ENCODE data around the gene GALNT2.

Gene GALNT2

DNA sequence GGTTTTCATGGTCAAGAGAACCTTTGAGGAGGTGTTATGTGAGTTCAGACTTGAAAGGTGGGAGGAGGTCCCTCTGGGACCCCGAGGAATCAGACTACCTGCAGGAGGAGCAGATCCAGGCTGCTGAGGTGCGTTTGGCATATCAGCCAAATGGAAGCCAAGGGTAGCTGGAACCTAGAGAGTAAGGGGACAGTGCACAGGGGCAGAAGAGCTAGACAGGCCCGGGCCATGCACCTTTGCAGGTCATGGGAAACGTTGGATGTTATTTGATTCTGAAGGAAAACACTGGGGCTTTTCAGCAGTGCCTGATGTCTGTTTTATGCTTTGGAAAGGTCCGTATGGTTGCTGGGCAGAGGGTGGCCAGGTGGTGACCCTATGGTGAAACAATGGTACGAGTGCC lies 189.9 kb downstream of the GALNT2 start:
- no peak for DNase-seq (ENCODE audit: low read depth in 2 of 2)

- no peak for DNase-seq (ENCODE audit: low read depth in 2 of 2)
Measured at GRCh38 chr1:230259621-230260020, 192.6 kb downstream of the GALNT2 start.

GRCh38 chr1:230260831-230261230 lies 193.8 kb downstream of the GALNT2 start:
- no peak for DNase-seq (ENCODE audit: low read depth in 2 of 2)

DNA sequence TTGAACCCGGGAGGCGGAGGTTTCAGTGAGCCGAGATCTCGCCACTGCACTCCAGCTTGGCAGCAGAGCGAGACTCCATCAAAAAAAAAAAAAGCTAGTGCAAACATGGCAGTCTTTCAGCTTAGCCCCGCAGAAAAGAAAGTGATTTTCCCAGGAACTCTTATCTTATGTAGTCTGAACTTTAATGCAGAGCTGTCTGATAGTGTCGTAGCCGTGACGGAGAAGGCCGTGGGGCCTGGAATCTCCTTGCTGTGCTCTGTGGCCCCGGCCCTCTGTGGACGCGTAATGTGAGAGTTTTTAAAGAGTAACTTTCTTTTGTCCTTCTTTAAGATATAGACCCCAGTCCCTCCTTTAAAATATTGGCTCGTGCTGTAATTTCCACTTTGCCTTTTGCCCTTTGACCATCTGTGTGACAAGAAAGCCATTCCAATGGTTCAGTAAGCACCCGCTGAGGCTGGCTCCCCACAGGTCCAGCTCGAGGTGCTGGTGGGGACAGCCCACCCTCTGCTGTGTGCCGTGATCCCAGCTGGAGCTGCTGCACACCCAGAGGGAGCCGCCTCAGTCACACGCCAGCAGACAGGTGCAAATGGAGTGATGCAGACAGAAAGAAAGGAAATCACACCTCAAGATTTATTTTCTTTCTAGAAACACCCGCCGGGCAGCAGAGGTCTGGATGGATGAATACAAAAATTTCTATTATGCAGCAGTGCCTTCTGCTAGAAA lies 195.1 kb downstream of the GALNT2 start:
- no peak for DNase-seq (ENCODE audit: low read depth in 2 of 2)

DNA sequence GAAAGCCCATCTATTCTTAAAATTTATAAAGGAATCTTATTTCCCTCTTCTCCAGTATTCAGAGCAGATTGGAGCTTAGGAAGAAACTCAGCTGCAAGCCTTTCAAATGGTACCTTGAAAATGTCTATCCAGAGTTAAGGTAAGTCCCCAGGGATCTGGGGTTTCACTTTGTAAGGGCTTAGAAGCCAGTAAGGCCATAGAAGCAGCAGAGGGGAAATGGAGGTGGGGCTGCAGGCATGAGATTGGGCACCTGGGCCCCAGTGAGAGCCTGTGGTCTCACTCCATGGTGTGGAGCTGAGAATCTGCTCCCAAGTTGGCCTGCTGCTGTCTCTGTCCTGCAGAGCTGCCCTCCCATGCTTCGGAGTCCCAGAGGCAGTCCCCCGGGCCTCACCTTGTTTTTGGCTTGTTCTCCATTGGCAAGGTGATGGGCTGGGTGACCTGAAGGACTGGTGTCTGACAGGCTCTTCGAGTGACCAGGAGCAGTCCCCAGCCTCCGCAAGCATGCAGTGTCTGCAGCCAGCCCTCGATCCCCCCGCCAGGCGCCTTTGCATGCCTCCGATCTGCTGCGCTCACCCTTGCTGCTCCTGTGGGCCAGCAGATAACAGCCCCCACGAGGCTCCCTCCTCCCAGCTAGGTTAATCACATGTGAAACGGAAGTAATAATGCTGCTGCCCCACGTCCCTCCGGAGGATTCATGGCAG lies 196.0 kb downstream of the GALNT2 start:
- no peak for DNase-seq (ENCODE audit: low read depth in 2 of 2)

DNA sequence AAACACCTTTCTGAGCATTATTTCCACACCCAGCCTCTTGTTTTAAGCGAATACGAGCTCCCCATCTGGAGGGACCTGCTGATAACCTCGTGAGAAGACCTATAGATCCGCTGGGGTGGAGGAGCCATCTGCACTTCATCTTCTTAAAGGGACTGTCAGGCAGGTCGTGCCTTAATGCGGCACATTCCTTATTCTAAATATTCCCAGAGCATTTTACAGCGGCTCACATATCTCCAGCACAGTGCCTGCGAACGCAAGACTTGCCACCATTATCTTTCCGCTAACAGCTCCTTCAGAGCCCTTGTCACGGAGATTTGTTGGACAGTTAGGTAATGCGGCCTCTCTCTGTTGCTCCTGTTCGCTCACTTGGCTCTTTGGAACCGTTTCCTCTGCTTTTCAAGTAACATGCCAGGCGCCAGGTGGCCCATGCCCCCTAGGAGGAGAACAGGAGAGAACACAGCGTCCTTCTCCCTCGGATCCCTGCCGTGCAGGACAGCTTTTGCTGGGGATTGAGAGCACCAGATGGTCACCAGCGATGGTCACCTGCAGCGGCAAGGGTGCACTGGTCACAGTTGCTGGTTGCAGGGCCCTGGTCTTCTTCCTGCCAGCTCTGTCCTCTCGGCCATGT lies 196.6 kb downstream of the GALNT2 start:
- DNase-seq (ENCODE audit: low read depth in 2 of 2), result no peak

DNA sequence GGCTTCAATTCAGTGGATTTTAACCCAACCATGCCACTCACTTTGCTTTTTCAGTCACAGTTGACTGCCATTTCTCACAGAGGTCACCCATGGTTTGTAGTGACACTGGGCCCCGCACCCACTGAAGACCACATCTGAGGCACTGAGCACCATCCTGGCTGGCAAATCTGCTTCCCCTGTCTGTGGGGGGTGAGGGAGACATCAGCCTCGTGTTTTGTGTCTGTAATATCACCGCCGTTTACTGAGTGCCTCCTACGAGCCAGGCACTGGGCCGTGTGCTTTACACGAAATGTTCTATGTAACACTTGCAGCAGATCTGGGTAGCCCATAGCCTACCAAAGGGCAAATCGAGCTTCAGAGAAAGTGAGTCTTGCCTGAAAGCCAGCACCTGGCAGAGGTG lies 197.3 kb downstream of the GALNT2 start:
- no peak for DNase-seq (ENCODE audit: low read depth in 2 of 2)

GRCh38 chr1:230265200-230266115 lies 198.4 kb downstream of the GALNT2 start:
- no peak for DNase-seq (ENCODE audit: low read depth in 2 of 2)

DNA sequence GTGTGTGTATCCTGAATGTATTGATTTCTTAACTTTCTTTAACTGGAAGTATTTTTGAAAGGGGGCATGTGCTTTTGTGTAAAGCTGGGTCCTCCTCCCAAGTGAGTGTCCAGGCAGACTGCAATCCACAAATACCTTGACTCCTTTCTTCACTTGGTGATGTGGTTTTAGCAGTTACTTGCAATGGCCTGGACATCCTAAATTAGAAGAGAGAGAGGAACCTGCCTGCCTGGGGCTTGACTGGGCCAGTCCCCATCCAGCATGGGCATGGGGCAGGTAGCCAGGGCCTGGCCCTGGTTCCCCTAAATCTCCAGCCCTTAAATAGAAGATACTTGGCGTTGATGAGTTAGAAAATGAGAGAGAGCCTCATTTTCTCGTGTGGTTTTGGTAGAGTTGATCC lies 199.4 kb downstream of the GALNT2 start:
- no peak for DNase-seq (ENCODE audit: low read depth in 2 of 2)

DNA sequence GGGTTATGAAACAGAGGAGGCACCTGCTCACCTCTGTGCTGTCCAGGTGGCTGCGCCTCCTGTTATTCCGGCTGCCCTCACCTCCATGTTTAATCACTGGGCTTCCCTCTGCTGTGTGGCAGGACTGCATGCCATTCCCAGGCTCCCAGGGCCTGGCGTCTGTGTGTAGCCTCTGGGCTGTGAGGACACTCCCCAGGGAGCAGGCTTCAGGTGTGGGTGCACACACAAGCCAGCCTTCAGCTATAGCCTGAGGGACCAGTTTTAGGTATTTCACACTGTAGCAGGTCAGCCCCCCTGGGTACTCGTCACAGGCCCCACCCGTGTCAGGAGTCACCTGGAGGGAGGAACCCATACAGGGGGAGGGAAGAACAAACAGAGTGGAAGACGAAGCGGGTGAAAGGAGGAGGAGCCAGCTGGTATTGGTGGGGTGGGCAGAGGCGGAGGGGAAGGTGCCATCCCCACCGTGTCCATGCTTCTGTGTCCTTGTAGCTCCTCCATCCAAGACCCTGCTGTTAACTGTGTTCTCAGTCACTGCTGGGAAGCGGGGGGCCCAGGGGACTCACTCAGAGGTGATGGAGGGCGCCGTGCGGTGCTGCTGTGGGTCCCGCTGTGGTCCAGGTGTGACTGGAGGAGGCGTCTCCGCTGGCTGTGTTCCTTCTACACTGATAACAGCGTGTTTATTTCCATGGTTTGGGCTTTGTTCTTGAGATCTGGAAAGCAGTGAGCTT lies 200.5 kb downstream of the GALNT2 start:
- no peak for DNase-seq (ENCODE audit: low read depth in 2 of 2)

- no peak for DNase-seq (ENCODE audit: low read depth in 2 of 2)
Measured at GRCh38 chr1:230268371-230269170, 201.5 kb downstream of the GALNT2 start.

GRCh38 chr1:230270185-230270558 lies 203.1 kb downstream of the GALNT2 start:
- DNase-seq (ENCODE audit: low read depth in 2 of 2), result no peak

- DNase-seq (ENCODE audit: low read depth in 2 of 2), result no peak
Measured at GRCh38 chr1:230270559-230271281, 203.7 kb downstream of the GALNT2 start.

DNA sequence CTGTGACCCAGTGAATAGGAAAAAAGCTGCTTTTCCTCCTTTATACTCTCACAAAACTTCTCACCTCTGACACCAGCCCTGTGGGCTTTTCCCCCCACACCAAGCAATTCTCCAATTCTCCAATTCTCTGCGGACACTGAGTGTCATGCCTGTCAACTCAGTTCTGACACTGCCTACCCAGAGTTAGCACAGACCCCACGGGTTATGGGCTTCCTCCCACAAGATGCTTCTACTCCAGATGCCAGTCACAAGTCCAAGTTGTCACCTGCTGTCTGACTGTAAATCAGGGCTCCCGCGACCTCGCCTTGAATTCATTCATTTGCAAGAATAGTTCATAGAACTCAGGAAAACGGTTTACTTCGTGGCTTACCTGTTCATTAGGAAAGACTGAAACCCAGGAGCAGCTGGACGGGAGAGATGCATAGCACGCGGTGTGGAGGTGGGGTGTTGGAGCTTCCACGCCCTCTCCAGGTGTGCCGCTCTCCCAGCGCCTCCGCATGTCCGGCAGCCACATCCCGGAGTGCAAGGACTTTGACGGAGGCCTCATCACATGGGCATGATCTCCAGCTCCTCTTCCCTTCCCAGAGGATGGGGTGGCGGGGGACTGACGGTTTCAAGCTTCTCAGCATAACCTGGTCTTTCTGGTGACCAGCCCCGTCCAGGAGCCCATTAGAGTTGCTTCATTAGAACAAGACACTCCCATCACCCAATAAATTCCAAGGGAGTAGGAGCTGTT lies 204.4 kb downstream of the GALNT2 start:
- DNase-seq (ENCODE audit: low read depth in 2 of 2), result no peak

GRCh38 chr1:230272557-230272956 lies 205.5 kb downstream of the GALNT2 start:
- no peak for DNase-seq (ENCODE audit: low read depth in 2 of 2)

DNA sequence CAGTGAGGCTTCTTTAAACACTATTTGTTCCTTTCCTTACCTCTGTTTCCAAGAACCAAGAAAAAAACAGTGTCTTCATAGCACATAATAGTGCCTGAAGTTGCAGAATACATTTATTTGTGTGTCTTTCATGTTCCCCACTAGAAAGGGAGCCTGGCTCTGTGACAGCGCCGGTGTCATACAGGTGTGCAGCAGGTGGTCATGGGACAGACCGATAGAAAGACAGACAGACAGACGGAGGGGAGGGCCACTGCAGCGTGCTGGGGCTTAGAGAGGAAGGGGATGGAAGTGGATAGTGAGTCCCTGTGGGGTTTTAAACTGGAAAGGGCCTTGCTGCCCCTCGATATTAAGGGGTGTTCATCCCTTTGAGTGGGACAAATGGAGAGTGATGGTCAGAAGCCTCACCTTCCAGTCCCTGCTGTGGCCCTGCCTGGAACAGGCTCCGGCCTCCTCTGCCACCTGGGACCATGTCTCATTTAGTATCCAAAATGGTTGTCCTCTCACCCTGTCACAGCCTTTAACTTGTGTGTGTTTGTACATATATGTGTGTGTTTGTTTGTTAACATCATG lies 206.2 kb downstream of the GALNT2 start:
- DNase-seq (ENCODE audit: low read depth in 2 of 2), result no peak

- no peak for DNase-seq (ENCODE audit: low read depth in 2 of 2)
Measured at GRCh38 chr1:230274254-230274653, 207.2 kb downstream of the GALNT2 start.

GRCh38 chr1:230276401-230276800 lies 209.4 kb downstream of the GALNT2 start:
- no peak for DNase-seq (ENCODE audit: low read depth in 2 of 2)

Measured in stimulated activated CD4-positive, alpha-beta T cell treated with anti-CD3 and anti-CD28 coated beads, Interleukin-1b, Interleukin-23, amount 100 ng/mL, for 1 hour (primary cell).